ENCODE results near the gene PML. TPM values are rescaled to one million over a fixed set of nuclear protein-coding genes. Genes with fewer than 3 reads are reported as not detected.
"Not testable (repeated sequence)": the region's sequence is repeated elsewhere in the genome, so short reads cannot be mapped to it uniquely, and the experiment has no call there.

PML gene
- total RNA-seq, 2 experiments from 2014 or later = 72.6 to 75.4 TPM

DNA sequence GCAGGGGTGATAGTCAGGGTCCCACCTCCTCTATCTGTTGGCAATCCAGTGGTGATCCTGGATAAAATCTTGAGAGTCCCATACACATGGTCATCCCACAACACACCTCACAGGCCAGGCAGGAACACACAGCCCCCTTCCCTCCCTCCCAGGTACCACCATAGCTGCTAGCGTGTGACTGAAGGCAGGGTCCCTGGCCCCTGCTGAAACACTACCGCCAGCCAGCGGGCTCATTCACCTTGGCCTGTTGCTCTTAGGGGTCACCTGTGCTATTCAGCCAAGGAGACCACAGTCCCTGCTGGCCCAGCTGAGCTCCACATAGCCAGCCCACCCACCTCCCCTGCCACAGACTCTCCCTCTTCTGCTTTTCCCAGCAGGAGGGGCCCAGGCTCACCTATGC lies 69.7 kb downstream of the PML start:
- ATAC-seq; POLR2A ChIA-PET; DNase-seq; CTCF ChIA-PET; H3K27me3 Mint-ChIP-seq; H3K36me3 Mint-ChIP-seq (ENCODE audit: low read depth); intact Hi-C loops (cut with DNase I, micrococcal nuclease); H3K4me1 Mint-ChIP-seq; H3K9me3 Mint-ChIP-seq (ENCODE audit: low read depth); H3K4me3 Mint-ChIP-seq; H3K27ac Mint-ChIP-seq: not testable (repeated sequence)

DNA sequence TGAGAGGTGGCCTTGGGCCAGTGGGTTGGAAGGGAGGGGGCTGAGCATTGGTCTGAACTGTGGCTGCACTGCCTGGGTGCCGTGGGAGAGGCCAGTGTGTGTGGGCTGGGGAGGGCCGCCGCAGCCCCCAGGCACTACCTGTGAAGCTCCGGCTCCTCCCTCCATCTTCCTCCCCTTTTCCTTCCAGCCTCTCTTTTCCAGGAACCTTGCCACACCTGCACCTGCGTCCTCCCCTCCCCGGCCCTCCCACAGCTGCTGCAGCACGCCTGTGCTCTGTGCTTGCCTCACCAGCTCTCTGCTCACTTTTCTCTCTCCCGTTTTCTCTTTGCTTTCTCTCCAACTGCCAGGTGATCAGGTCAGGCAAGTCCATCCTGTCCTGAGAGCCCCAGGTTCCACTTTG lies 70.3 kb downstream of the PML start:
- H3K4me3 Mint-ChIP-seq; DNase-seq; intact Hi-C loops (cut with DNase I, micrococcal nuclease); H3K27me3 Mint-ChIP-seq; H3K27ac Mint-ChIP-seq; ATAC-seq; H3K36me3 Mint-ChIP-seq (ENCODE audit: low read depth); POLR2A ChIA-PET; H3K9me3 Mint-ChIP-seq (ENCODE audit: low read depth); H3K4me1 Mint-ChIP-seq: not testable (repeated sequence)
- CTCF ChIA-PET = interaction anchor here (0.6 to 1.3 kb wide), 2 partner anchors 9 to 124 kb away, joined by 4 read pairs; no protein-coding TSS in a partner anchor

DNA sequence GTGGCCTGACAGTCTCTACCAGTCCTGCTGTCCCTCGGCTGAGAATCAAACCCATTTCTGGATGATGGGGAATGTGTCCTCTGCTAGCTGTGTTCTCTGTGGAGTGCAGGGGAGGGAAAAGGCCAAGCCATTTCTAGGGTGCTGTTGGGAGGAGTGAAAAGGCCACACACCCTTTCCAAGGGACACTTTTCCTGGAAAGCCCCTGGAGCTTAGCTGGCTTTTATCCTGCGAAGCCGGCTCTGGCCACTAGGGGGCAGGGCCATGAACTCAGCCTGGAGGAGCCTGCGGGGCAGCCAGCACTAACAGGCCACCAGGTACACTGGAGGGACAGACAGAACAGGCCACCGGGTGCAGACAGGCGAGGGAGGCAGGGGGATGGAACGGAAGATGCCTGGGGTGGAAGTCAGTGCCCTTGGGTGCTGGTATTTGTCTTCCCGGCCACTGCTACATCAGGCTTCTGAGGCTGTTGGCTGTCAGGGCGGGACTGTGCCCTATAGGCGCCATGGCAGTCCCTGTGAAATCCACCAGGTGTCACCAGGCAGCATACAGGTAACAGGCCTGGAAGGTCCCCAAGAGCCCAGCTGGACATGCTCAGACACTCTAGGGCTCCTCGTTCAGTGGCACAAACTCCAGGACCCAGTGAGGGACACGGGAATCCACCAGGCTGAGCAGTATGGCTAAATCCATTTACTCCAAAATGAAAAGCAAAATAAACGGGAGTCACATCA lies 71.3 kb downstream of the PML start:
- H3K4me1 Mint-ChIP-seq; H3K9me3 Mint-ChIP-seq (ENCODE audit: low read depth); H3K27ac Mint-ChIP-seq; POLR2A ChIA-PET; H3K36me3 Mint-ChIP-seq (ENCODE audit: low read depth); intact Hi-C loops (cut with DNase I, micrococcal nuclease); H3K27me3 Mint-ChIP-seq; H3K4me3 Mint-ChIP-seq: not testable (repeated sequence)
- CTCF ChIA-PET = interaction anchor here (1.3 kb wide), 1 partner anchor 10 kb away, joined by 4 read pairs; no protein-coding TSS in a partner anchor
- ATAC-seq = peak; percentile 98
- DNase-seq = peak; percentile 74

DNA sequence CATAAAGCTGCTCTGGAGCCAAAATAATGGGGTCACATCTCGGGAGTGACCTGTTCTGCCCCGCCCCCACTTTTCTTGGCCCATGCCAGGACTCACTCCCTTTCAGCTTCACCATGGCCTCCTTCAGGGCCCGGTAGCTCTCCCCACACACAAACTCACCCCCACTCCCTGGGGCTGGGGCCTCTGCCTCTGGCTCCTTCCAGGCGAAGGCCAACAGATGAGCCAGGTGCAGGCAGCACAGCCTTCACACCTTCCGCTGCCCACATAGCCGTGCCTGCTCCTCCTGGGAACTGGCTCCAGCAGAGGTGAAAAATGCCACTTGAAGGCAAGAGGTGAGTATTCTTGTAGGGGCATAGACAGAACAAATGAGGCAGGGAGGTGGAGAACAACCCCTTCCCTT lies 77.1 kb downstream of the PML start:
- ATAC-seq; CTCF ChIA-PET; H3K9me3 Mint-ChIP-seq (ENCODE audit: low read depth); H3K27me3 Mint-ChIP-seq; H3K27ac Mint-ChIP-seq; POLR2A ChIA-PET; H3K4me1 Mint-ChIP-seq; intact Hi-C loops (cut with DNase I, micrococcal nuclease); H3K36me3 Mint-ChIP-seq (ENCODE audit: low read depth); H3K4me3 Mint-ChIP-seq; DNase-seq: not testable (repeated sequence)

DNA sequence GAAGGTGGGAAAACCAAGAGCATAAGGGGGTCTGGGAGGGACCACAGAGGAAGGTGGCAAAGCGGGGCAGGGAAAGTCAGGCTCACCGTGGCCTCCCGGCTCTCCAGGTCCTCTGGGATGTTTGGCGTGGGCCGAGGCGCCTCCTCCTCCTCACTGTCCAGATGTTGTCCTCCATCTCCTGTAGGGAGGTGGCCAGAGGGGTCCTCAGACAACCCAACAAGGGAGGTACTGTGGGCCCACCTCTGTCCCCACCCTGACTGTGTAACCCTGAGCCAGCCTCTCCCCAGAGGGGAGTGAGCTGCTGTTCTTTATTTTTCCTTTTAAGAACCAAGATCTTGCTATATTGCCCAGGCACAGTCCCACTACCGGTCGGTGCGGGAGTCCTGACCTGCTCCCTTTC lies 77.6 kb downstream of the PML start:
- CTCF ChIA-PET; DNase-seq; intact Hi-C loops (cut with DNase I, micrococcal nuclease); H3K27ac Mint-ChIP-seq; POLR2A ChIA-PET; H3K4me3 Mint-ChIP-seq; H3K27me3 Mint-ChIP-seq; H3K36me3 Mint-ChIP-seq (ENCODE audit: low read depth); ATAC-seq; H3K4me1 Mint-ChIP-seq; H3K9me3 Mint-ChIP-seq (ENCODE audit: low read depth): not testable (repeated sequence)

DNA sequence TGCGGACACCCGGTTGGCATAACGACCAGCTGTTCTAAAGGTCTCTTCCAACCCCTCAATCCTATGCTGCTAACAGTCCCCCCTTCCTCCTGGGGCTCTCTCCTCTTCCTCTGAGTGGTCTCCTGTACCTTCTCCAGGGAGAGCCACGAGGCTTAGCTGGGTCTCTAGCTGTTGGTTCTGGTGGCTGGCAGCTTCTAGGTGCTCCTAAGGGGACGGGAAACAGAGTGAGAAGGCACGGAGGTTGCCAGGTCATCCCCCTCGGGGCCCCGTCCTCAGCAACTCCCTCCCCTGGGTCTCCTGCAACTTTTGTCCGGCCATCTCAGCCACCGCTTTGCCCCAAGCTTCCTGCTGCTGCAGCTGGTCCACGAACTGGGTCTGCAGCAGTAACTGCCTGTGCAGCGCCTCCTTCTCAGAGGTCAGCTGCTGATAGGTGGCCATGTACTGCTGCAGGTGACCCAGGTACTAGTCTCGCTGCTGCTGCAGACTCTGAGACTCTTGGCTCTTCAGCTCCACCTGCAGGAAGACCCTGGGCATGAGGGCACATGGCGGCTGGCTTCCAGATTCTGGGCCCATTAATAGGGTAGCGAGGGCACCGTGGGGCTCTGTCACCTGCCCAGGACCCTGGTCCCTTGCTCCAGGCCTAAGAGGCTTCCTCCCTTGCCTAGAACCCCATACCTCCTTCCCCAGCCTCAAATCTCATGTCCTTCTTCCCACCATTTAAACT lies 78.3 kb downstream of the PML start:
- H3K36me3 Mint-ChIP-seq (ENCODE audit: low read depth); POLR2A ChIA-PET; intact Hi-C loops (cut with DNase I, micrococcal nuclease): not testable (repeated sequence)

DNA sequence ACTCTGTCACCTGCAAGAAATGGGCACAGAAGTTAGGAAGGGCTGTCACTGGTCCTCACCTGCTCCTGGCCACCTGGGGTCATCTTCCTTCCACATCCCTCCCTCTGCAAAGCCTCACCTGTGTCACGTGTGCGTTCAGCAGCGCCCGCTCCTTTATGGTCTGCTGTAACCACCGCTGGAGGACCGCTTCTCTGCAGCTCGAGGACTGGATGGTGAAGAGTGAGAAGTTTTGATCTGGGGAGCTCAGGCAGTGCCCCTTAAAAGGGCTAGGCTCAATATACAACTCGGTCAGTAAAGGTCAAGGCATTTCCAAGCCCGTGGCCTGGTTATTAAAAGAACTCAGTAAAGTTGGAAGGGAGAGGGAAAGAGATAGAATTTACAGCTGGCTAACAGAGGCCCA lies 81.3 kb downstream of the PML start:
- H3K4me3 Mint-ChIP-seq; ATAC-seq; H3K9me3 Mint-ChIP-seq (ENCODE audit: low read depth); DNase-seq; POLR2A ChIA-PET; H3K27me3 Mint-ChIP-seq; CTCF ChIA-PET; H3K27ac Mint-ChIP-seq; H3K36me3 Mint-ChIP-seq (ENCODE audit: low read depth); H3K4me1 Mint-ChIP-seq; intact Hi-C loops (cut with DNase I, micrococcal nuclease): not testable (repeated sequence)

More for the DNA sequence above, 78.3 kb downstream of the PML start:
- H3K4me1 Mint-ChIP-seq; H3K27ac Mint-ChIP-seq; H3K9me3 Mint-ChIP-seq (ENCODE audit: low read depth); H3K4me3 Mint-ChIP-seq; ATAC-seq; H3K27me3 Mint-ChIP-seq; CTCF ChIA-PET: not testable (repeated sequence)
- peak; percentile 35 for DNase-seq

DNA sequence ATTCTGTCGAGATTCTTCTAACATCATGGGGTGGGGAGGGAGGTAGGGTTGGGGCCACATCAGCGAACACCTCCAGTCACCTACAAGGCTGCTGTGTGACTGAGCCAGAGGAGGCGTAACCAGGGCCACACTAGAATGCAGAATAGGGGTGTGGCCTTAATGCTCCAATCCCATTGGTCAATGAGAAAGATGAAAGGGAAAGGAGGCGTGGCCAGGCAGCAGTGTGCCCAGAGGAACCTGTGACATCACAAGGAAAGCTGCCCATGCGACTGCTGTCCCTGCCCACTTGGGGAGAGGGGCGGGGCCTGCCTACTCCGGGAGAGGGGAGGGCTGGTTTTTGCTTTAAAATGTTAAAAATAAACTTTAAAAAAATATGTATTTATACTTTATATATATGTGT lies 87.9 kb downstream of the PML start, which contains the start of gene GOLGA6A:
Gene GOLGA6A, minus strand, starts transcription at position 101 of the 400 bp plus-strand sequence. Its CDS starts 41 bp downstream, at position 60.
- H3K4me3 Mint-ChIP-seq; DNase-seq; H3K9me3 Mint-ChIP-seq (ENCODE audit: low read depth); H3K27me3 Mint-ChIP-seq; ATAC-seq; H3K36me3 Mint-ChIP-seq (ENCODE audit: low read depth); H3K27ac Mint-ChIP-seq; POLR2A ChIA-PET; intact Hi-C loops (cut with DNase I, micrococcal nuclease); H3K4me1 Mint-ChIP-seq; CTCF ChIA-PET: not testable (repeated sequence)

DNA sequence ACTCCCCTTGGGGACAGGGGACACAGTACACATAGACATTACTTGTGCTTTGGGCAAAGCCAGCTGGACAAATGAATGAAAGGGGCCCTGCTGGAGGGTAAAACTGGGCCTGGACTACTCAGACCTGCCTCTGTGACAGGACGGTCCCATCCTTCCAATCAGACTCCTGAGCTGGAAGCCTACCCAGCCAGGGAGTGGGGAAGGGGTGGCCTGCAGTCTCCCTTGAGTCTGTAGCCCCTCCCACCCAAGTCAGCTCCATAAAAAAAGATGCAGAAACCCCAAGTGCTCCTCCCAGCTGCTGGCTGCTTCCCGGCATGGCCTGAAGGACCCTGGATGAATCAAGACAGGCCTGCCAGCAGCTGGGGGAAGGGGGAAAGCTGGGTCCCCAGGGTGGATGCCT lies 100.1 kb downstream of the PML start:
- POLR2A ChIA-PET; H3K4me3 Mint-ChIP-seq; DNase-seq; H3K27me3 Mint-ChIP-seq; H3K4me1 Mint-ChIP-seq; intact Hi-C loops (cut with DNase I, micrococcal nuclease); H3K27ac Mint-ChIP-seq; H3K9me3 Mint-ChIP-seq (ENCODE audit: low read depth); H3K36me3 Mint-ChIP-seq (ENCODE audit: low read depth); CTCF ChIA-PET; ATAC-seq: not testable (repeated sequence)

DNA sequence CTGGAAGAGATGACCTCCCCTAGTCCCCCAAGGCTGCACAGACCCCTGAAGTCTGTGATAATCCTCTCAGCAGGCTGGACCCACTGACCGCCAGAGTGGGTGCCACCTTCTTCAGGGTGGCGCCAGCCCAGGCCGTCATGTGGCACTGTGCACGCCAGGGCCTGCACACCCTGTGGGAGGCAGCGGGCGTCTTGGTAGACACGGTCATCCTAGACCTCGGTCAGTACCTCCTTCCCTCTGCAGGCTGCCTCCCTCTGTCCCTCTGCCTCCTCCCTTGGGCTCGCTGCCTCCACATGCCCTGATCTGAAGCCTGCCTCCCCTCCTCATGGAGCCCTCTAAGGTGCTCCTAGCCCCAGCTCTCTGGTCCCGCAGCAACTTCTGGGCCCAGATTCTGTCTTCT lies 101.1 kb downstream of the PML start:
- CTCF ChIA-PET, ATAC-seq: not testable (repeated sequence)

DNA sequence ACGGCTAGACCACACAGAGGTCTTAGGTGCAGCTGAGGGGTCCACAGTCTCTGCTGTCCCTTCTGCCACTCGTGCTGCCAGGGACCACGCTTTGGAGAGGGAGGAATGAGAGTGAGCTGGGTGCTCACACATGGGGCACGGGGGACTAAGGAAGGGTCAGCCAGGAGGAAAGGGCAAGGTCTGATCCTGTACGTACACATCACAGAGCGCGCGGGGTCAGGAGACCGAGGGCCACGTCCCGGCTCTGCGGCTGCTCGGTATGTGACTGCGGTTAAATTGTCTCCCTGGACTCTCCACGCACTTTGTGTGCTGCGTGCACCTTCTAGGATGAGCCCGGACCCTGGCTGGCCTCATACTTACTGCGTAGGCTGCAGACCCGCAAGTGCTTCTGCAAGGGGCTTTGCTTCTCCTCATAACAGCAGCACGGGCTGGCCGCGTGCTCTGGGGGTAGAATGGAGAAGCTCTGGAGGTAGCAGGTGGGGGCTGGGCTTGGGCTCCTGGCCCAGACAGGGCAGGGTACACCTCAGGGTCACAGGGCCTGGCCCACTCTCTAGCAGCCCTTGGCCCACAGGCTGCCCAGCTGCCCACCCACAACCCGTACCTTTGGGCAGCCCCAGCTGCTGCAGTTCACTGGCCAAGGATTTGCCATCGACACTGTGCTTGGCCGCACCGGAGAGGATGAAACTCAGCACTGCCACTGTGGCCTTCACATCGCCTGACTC lies 102.4 kb downstream of the PML start:
- H3K36me3 Mint-ChIP-seq (ENCODE audit: low read depth); ATAC-seq; intact Hi-C loops (cut with DNase I, micrococcal nuclease); CTCF ChIA-PET; POLR2A ChIA-PET; H3K27ac Mint-ChIP-seq; H3K27me3 Mint-ChIP-seq; H3K9me3 Mint-ChIP-seq (ENCODE audit: low read depth); H3K4me3 Mint-ChIP-seq; H3K4me1 Mint-ChIP-seq; DNase-seq: not testable (repeated sequence)

More for the DNA sequence above, 101.1 kb downstream of the PML start:
- intact Hi-C loops (cut with DNase I, micrococcal nuclease); DNase-seq; H3K4me1 Mint-ChIP-seq; H3K27ac Mint-ChIP-seq; H3K9me3 Mint-ChIP-seq (ENCODE audit: low read depth); H3K36me3 Mint-ChIP-seq (ENCODE audit: low read depth); H3K4me3 Mint-ChIP-seq; H3K27me3 Mint-ChIP-seq; POLR2A ChIA-PET: not testable (repeated sequence)
